Endothelial cell of umbilical vein (primary cell): ENCODE results near the gene OR2A5. TPM values are rescaled to one million over a fixed set of nuclear protein-coding genes. Genes with fewer than 3 reads are reported as not detected.

Source experiments
- BruUV-seq: library from RNA; stranded (reverse); fragments of 400-500 nt; replicated peaks from 2 replicates; lab custom pipeline; 2021; lab: Mats Ljungman, UMichigan
- CTCF ChIA-PET: fragments of 300-600, 350-600 bp; sonication (Branson Sonifier 250); formaldehyde crosslinking; loops from one replicate; lab custom pipeline; 2021; ENCODE audit warnings: antibody characterized with exemption, inconsistent platforms; lab: Charles Lee
- POLR2A ChIA-PET: fragments of 300-600, 350-600 bp; sonication (Branson Sonifier 250); formaldehyde crosslinking; loops from one replicate; lab custom pipeline; 2021; ENCODE audit warnings: antibody characterized with exemption, inconsistent platforms; lab: Charles Lee
- DNase-seq: peaks from one replicate; pipeline ENCODE4 v3.0.0-alpha.2; 2011; ENCODE audit warnings: low read depth, low spot score
- FAIRE-seq: peaks from 2 replicates; lab custom pipeline; 2011; peaks lifted over from hg19 to GRCh38; lab: Jason Lieb, UNC
- H2AFZ ChIP-seq: 2 replicates; pipeline ENCODE4 v1.6.0; 2012; ENCODE audit warnings: low read depth, low read length, control low read depth, inconsistent platforms
- H3K27ac ChIP-seq: 2 replicates; pipeline ENCODE4 v1.5.1; 2011; ENCODE audit warnings: low read depth, mild to moderate bottlenecking, control low read depth, low read length, moderate library complexity; ENCODE audit not compliant: insufficient read depth
- H3K27me3 ChIP-seq, 2 experiments: 2 replicates each; pipeline versions ENCODE4 v1.6.0 to v1.6.1; 2011; ENCODE audit warnings: low read length in 2 of 2, mixed read lengths in 1 of 2; ENCODE audit not compliant: control insufficient read depth in 2 of 2, insufficient read depth in 2 of 2
- H3K36me3 ChIP-seq, 2 experiments: 2 replicates in 1 of 2; 3 replicates in 1 of 2; pipeline ENCODE4 v1.5.1; 2011; ENCODE audit warnings: low read length in 2 of 2, mild to moderate bottlenecking in 1 of 2, moderate library complexity in 1 of 2; ENCODE audit not compliant: control insufficient read depth in 2 of 2, insufficient read depth in 2 of 2; ENCODE audit errors: extremely low read depth in 1 of 2
- H3K4me1 ChIP-seq: 3 replicates; pipeline ENCODE4 v1.5.1; 2011; ENCODE audit warnings: mild to moderate bottlenecking, low read length; ENCODE audit not compliant: control insufficient read depth, insufficient read depth; ENCODE audit errors: extremely low read depth
- H3K4me2 ChIP-seq: 2 replicates; pipeline ENCODE4 v1.6.1; 2011; ENCODE audit warnings: low read length, control low read depth, mixed read lengths; ENCODE audit not compliant: insufficient read depth
- H3K4me3 ChIP-seq, 3 experiments: fragments of 200-600 bp in 1 of 3; sonication (generic), shearing (Covaris generic) in 1 of 3; replicated peaks in 1 of 3; 2 replicates each; pipeline ENCODE4 v1.5.1; 2011 to 2016; ENCODE audit warnings: control low read depth in 3 of 3, low read length in 3 of 3, mild to moderate bottlenecking in 2 of 3, inconsistent platforms in 1 of 3, low read depth in 1 of 3, moderate library complexity in 1 of 3; ENCODE audit not compliant: insufficient read depth in 1 of 3
- H3K79me2 ChIP-seq: 2 replicates; pipeline ENCODE4 v1.6.0; 2012; ENCODE audit warnings: low read length, inconsistent platforms; ENCODE audit not compliant: control insufficient read depth, insufficient read depth
- H3K9ac ChIP-seq: replicated peaks from 2 replicates; pipeline ENCODE3; 2011; ENCODE audit warnings: low read length, control low read depth; ENCODE audit not compliant: insufficient read depth; ENCODE audit errors: extremely low read depth
- H3K9me1 ChIP-seq: replicated peaks from 3 replicates; pipeline ENCODE4 v1.6.0; 2011; ENCODE audit warnings: mild to moderate bottlenecking, low read length; ENCODE audit not compliant: control insufficient read depth, insufficient read depth; ENCODE audit errors: extremely low read depth
- H3K9me3 ChIP-seq: replicated peaks from 2 replicates; pipeline ENCODE4 v1.5.1; 2012; ENCODE audit warnings: low read length, inconsistent platforms; ENCODE audit not compliant: control insufficient read depth, insufficient read depth
- H4K20me1 ChIP-seq: replicated peaks from 2 replicates; pipeline ENCODE3; 2011; ENCODE audit warnings: mild to moderate bottlenecking, low read length; ENCODE audit not compliant: control insufficient read depth, insufficient read depth; ENCODE audit errors: extremely low read depth
- EZH2 ChIP-seq: IDR thresholded peaks from 2 replicates; pipeline ENCODE4 v1.6.1; 2012; ENCODE audit warnings: borderline replicate concordance, low read depth, mild to moderate bottlenecking, moderate library complexity, low read length, inconsistent platforms; ENCODE audit not compliant: severe bottlenecking
- FOS ChIP-seq: IDR thresholded peaks from 2 replicates; pipeline ENCODE4 v1.6.1; 2011; ENCODE audit warnings: mild to moderate bottlenecking, low read length, moderate library complexity, borderline replicate concordance; ENCODE audit not compliant: insufficient read depth
- GATA2 ChIP-seq: IDR thresholded peaks from 2 replicates; pipeline ENCODE4 v1.7.0; 2011; ENCODE audit warnings: low read depth, mild to moderate bottlenecking, moderate library complexity, mixed read lengths, low read length; ENCODE audit not compliant: insufficient read length, insufficient read depth
- JUN ChIP-seq: IDR thresholded peaks from 2 replicates; pipeline ENCODE4 v1.6.1; 2011; ENCODE audit warnings: borderline replicate concordance, low read depth; ENCODE audit not compliant: insufficient read length, insufficient read depth
- MYC ChIP-seq: IDR thresholded peaks from one replicate; pipeline ENCODE4 v1.6.1; 2011; ENCODE audit warnings: mild to moderate bottlenecking, low read depth, low read length
- POLR2A ChIP-seq: IDR thresholded peaks from 2 replicates; pipeline ENCODE4 v1.6.1; 2012; ENCODE audit warnings: low read depth, mild to moderate bottlenecking, control low read depth, low read length
- POLR2AphosphoS5 ChIP-seq: IDR thresholded peaks from 2 replicates; pipeline ENCODE4 v1.6.1; 2012; ENCODE audit warnings: low read depth, mild to moderate bottlenecking, control low read depth, low read length, moderate library complexity; ENCODE audit not compliant: insufficient read depth
- dilution Hi-C: fragments of 300-500 bp; cut with MboI; formaldehyde crosslinking; loops from one replicate; pipeline ENCODE4 v1.15.0; 2019; ENCODE audit warnings: low sequenced_read_pairs; ENCODE audit not compliant: extremely low pct_ligation_motif_present
- intact Hi-C: fragments of 100-400 bp; cut with micrococcal nuclease; formaldehyde crosslinking; loops from one replicate; pipeline ENCODE4 v1.10.0; 2022
- polyA plus RNA-seq, 4 experiments: library from polyadenylated mRNA; depleted of rRNA in 3 of 4; stranded (reverse) in 3 of 4; unstranded in 1 of 4; fragments of >200 nt; gene quantifications; 2 replicates each; pipeline versions ENCODE4 v1.2.1 to v1.2.3, GENCODE V29; 2011 to 2012; ENCODE audit warnings: missing spikeins in 1 of 4
- total RNA-seq: library from RNA; stranded (reverse); gene quantifications from 2 replicates; pipeline ENCODE4 v1.2.3, GENCODE V29; 2021
- TF ChIP-seq, protein P1 (sequence below), 2 donors: IDR thresholded peaks; 1 replicate in 1 of 2; 2 replicates in 1 of 2; pipeline ENCODE4 v1.5.1; 2011; ENCODE audit warnings: low read length in 2 of 2, mild to moderate bottlenecking in 2 of 2, moderate library complexity in 2 of 2, control low read depth in 1 of 2, inconsistent platforms in 1 of 2, low read depth in 1 of 2; ENCODE audit not compliant: insufficient read depth in 1 of 2; ENCODE audit errors: extremely low read depth in 1 of 2
- TF ChIP-seq, protein P2 (sequence below): IDR thresholded peaks from 2 replicates; pipeline ENCODE4 v1.6.1; 2011; ENCODE audit not compliant: insufficient read depth, insufficient read length

OR2A5 gene
- total and polyA plus RNA-seq, 2 donors (not counting 3 experiments of a cell fraction or from before 2014, with no cell fraction given), result not detected

DNA sequence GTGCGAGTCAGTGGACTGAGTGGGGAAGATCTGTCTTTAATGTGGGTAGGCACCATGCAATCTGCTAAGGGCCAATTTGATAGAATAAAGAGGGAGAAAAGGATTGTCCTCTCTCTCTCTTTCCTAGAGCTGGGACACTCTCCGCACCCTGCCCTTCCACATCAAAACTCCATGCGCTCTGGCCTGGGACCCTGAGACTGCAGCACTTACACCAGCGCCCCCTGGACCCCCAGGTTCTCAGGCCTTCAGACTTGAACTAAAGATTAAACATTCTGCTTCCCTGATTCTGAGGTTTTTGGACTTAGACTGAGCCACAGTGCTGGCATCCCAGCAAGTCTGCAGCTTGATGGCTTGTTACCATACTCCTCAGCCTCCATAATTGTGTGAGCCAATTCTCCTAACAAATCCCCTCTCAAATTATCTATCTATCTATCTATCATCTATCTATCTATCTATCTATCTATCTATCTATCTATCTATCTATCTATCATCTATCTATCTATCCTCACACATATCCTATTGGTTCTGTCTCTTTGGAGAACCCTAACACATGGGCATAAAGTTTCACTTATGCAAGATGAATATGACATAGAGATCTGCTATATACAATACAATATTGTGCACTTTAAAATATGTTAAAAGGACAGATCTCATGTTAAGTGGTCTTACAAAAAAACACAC, 22.4 kb upstream of the OR2A5 start:
- Histone ChIP-seq H3K27ac (no peak overlapping the region), H3K4me3 (no peak overlapping the region), H2AFZ (no peak overlapping the region), H3K4me1 (no peaks in the 10 kb centered on the region), H3K36me3 (no peaks in the 10 kb centered on the region), H4K20me1 (no peaks in the 10 kb centered on the region), H3K27me3 (no peaks in the 10 kb centered on the region), H3K9ac (no peak overlapping the region), H3K79me2 (no peaks in the 10 kb centered on the region), H3K9me1 (no peaks in the 10 kb centered on the region), H3K9me3 (no peaks in the 10 kb centered on the region), H3K4me2 (no peak overlapping the region)
- BruUV-seq, result no TSS peak
- ChIA-PET POLR2A (no interaction called here), CTCF (interaction anchor here (0.7 to 4.6 kb wide), 6 partner anchors 52 to 289 kb away, joined by 3 to 39 read pairs (median 3); partner anchors contain the start of gene TCAF1)
- FAIRE-seq (no peak), DNase-seq (no peak)
- dilution Hi-C loops, result no loop called here
- TF ChIP-seq POLR2AphosphoS5 (no peak), GATA2 (no peak), POLR2A (no peak), JUN (no peak), MYC (no peak), EZH2 (no peak), FOS (no peak)
- TF ChIP-seq, protein P1, sequence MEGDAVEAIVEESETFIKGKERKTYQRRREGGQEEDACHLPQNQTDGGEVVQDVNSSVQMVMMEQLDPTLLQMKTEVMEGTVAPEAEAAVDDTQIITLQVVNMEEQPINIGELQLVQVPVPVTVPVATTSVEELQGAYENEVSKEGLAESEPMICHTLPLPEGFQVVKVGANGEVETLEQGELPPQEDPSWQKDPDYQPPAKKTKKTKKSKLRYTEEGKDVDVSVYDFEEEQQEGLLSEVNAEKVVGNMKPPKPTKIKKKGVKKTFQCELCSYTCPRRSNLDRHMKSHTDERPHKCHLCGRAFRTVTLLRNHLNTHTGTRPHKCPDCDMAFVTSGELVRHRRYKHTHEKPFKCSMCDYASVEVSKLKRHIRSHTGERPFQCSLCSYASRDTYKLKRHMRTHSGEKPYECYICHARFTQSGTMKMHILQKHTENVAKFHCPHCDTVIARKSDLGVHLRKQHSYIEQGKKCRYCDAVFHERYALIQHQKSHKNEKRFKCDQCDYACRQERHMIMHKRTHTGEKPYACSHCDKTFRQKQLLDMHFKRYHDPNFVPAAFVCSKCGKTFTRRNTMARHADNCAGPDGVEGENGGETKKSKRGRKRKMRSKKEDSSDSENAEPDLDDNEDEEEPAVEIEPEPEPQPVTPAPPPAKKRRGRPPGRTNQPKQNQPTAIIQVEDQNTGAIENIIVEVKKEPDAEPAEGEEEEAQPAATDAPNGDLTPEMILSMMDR (IDR thresholded peaks at IDR 0.05; ENCODE audit: extremely low read depth in 1 of 2, insufficient read depth in 1 of 2, low read depth in 1 of 2, low read length in 2 of 2), result no peak
- TF ChIP-seq, protein P2, sequence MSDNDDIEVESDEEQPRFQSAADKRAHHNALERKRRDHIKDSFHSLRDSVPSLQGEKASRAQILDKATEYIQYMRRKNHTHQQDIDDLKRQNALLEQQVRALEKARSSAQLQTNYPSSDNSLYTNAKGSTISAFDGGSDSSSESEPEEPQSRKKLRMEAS, result no peak
- intact Hi-C loops, result loop anchor here (5.0 kb wide), 1 partner anchor 101 kb away; no protein-coding TSS in a partner anchor
